MM.1S (cell line): ENCODE data around the gene DPH7.
"Not testable (repeated sequence)": the region's sequence is repeated elsewhere in the genome, so short reads cannot be mapped to it uniquely, and the experiment has no call there.

Experiments used
- CTCF ChIP-seq: fragments of 300-600 bp; sonication (generic); IDR thresholded peaks from 2 replicates; pipeline ENCODE4 v1.5.1; 2016; ENCODE audit warnings: antibody characterized with exemption, low read length, mixed read lengths
- EZH2 ChIP-seq: fragments of 300-600 bp; sonication (generic); optimal IDR thresholded peaks from 2 replicates; pipeline ENCODE3; 2017; ENCODE audit warnings: low read depth, mild to moderate bottlenecking, antibody characterized with exemption, low read length, mixed read lengths

GRCh38 chr9:137513136-137513535 is 65.6 kb downstream of the DPH7 start:
- not testable (repeated sequence) for TF ChIP-seq CTCF, EZH2
